Esophagus muscularis mucosa (tissue), 4 donors: ENCODE data around the gene NPAS3. TPM values are rescaled to one million over a fixed set of nuclear protein-coding genes. Genes with fewer than 3 reads are reported as not detected.

Experiments
- DNase-seq: peaks from one replicate; pipeline ENCODE4 v3.0.0-alpha.2; 2017; ENCODE audit errors: extremely low spot score
- H3K27ac ChIP-seq, 4 donors: fragments of 200-600 bp; sonication (generic); replicated peaks in 1 of 4; 1 replicate in 3 of 4; 2 replicates in 1 of 4; pipeline ENCODE4 v1.5.1; 2016 to 2019; ENCODE audit warnings: mild to moderate bottlenecking in 1 of 4
- H3K27me3 ChIP-seq, 4 donors: fragments of 200-600 bp; sonication (generic); one replicate each; pipeline versions ENCODE4 v1.5.1 to v1.6.0; 2016 to 2019
- H3K36me3 ChIP-seq, 4 donors: fragments of 200-600 bp; sonication (generic); one replicate each; pipeline ENCODE4 v1.5.1; 2016 to 2019
- H3K4me1 ChIP-seq, 4 donors: fragments of 200-600 bp; sonication (generic); one replicate each; pipeline ENCODE4 v1.5.1; 2016 to 2019
- H3K4me3 ChIP-seq, 4 donors: fragments of 200-600 bp; sonication (generic); 1 replicate in 2 of 4; 2 replicates in 2 of 4; pipeline ENCODE4 v1.5.1; 2016 to 2019; ENCODE audit warnings: mild to moderate bottlenecking in 4 of 4, moderate library complexity in 1 of 4
- H3K9me3 ChIP-seq, 4 donors: fragments of 200-600 bp; sonication (generic); 1 replicate in 3 of 4; 2 replicates in 1 of 4; pipeline ENCODE4 v1.5.1; 2016 to 2019
- CTCF ChIP-seq, 3 experiments: fragments of 200-600 bp in 2 of 3; fragments of 450-650 bp in 1 of 3; sonication (generic) in 2 of 3; IDR thresholded peaks; one replicate each; pipeline ENCODE4 v1.5.1; 2017 to 2019; ENCODE audit warnings: antibody characterized with exemption in 3 of 3, mild to moderate bottlenecking in 2 of 3, moderate library complexity in 1 of 3
- EP300 ChIP-seq: sonication (generic); formaldehyde crosslinking; IDR thresholded peaks from one replicate; pipeline ENCODE4 v1.6.1; 2017; ENCODE audit warnings: antibody characterized with exemption
- POLR2A ChIP-seq: fragments of 450-650 bp; IDR thresholded peaks from one replicate; pipeline ENCODE4 v1.6.1; 2017; ENCODE audit warnings: antibody characterized with exemption, moderate library complexity, mild to moderate bottlenecking, low read depth
- POLR2AphosphoS5 ChIP-seq, 2 donors: sonication (generic); formaldehyde crosslinking; IDR thresholded peaks; one replicate each; pipeline ENCODE4 v1.6.1; 2017; ENCODE audit warnings: antibody characterized with exemption in 2 of 2
- WGBS: methylation state at CpG from one replicate; pipeline ENCODE4 v1.1.5; 2018; 5-methylcytosine and 5-hydroxymethylcytosine counted together
- intact Hi-C: fragments of 100-400 bp; cut with DNase I; formaldehyde crosslinking; loops from one replicate; pipeline ENCODE4 v1.15.1; 2023
- total RNA-seq, 4 donors: library from RNA; depleted of rRNA; stranded (reverse); fragments of >200 nt; gene quantifications; one replicate each; pipeline versions ENCODE4 v1.1.0 to v1.2.1, GENCODE V29; 2016

Gene NPAS3
- total RNA-seq, 4 donors from 2014 or later: 3.3 to 7.3 (median 5.8) TPM

GRCh38 chr14:33578461-33579216, 640.0 kb downstream of the NPAS3 start:
- TF ChIP-seq POLR2AphosphoS5 (IDR thresholded peaks at IDR 0.05) (no peak), POLR2A (no peak), EP300 (no peak), CTCF (IDR thresholded peaks at IDR 0.05) (no peak)
- no peaks in the 10 kb centered on the region for H3K9me3 ChIP-seq
- WGBS: 99% methylated on average over 3 of the region's 3 CpGs
- no peak for DNase-seq
- intact Hi-C loops: no loop called here
- no peaks in the 10 kb centered on the region for H3K36me3 ChIP-seq
- H3K27me3 ChIP-seq: no peaks in the 10 kb centered on the region
- H3K4me1 ChIP-seq: no peaks in the 10 kb centered on the region
- H3K4me3 ChIP-seq: no peak overlapping the region
- H3K27ac ChIP-seq: no peak overlapping the region

GRCh38 chr14:33580231-33580749, 641.6 kb downstream of the NPAS3 start:
- Histone ChIP-seq H3K27me3 (no peaks in the 10 kb centered on the region), H3K4me1 (no peaks in the 10 kb centered on the region), H3K36me3 (no peaks in the 10 kb centered on the region), H3K4me3 (no peak overlapping the region), H3K9me3 (no peaks in the 10 kb centered on the region), H3K27ac (no peak overlapping the region)
- TF ChIP-seq EP300 (no peak), POLR2A (no peak), POLR2AphosphoS5 (IDR thresholded peaks at IDR 0.05) (no peak), CTCF (IDR thresholded peaks at IDR 0.05) (no peak)
- intact Hi-C loops: no loop called here
- DNase-seq: no peak
- 91% methylated on average over 9 of the region's 9 CpGs for WGBS

- Histone ChIP-seq H3K4me3 (no peak overlapping the region), H3K9me3 (no peaks in the 10 kb centered on the region), H3K27me3 (no peaks in the 10 kb centered on the region), H3K36me3 (no peaks in the 10 kb centered on the region), H3K27ac (no peak overlapping the region), H3K4me1 (no peaks in the 10 kb centered on the region)
- intact Hi-C loops: no loop called here
- TF ChIP-seq EP300: no peak
- no peak for DNase-seq
- WGBS: 88% methylated on average over 2 of the region's 2 CpGs
Observed at GRCh38 chr14:33580841-33581240, 642.2 kb downstream of the NPAS3 start.

- H3K27ac ChIP-seq: no peak overlapping the region
- WGBS: 92% methylated on average over 2 of the region's 2 CpGs
- intact Hi-C loops: no loop called here
- H3K36me3 ChIP-seq: no peaks in the 10 kb centered on the region
- no peaks in the 10 kb centered on the region for H3K4me1 ChIP-seq
- H3K4me3 ChIP-seq: no peak overlapping the region
- TF ChIP-seq POLR2A: no peak
- TF ChIP-seq CTCF (IDR thresholded peaks at IDR 0.05): no peak
- no peak for TF ChIP-seq EP300
- TF ChIP-seq POLR2AphosphoS5 (IDR thresholded peaks at IDR 0.05): no peak
- no peak for DNase-seq
- no peaks in the 10 kb centered on the region for H3K9me3 ChIP-seq
- no peaks in the 10 kb centered on the region for H3K27me3 ChIP-seq
Observed at GRCh38 chr14:33584697-33585096, 646.0 kb downstream of the NPAS3 start.

GRCh38 chr14:33586806-33587205, 648.1 kb downstream of the NPAS3 start:
- no peak overlapping the region for H3K27ac ChIP-seq
- intact Hi-C loops: no loop called here
- no peak for DNase-seq
- TF ChIP-seq EP300 (no peak), POLR2A (no peak), CTCF (IDR thresholded peaks at IDR 0.05) (no peak), POLR2AphosphoS5 (IDR thresholded peaks at IDR 0.05) (no peak)
- no peaks in the 10 kb centered on the region for H3K9me3 ChIP-seq
- H3K4me3 ChIP-seq: no peak overlapping the region
- no peaks in the 10 kb centered on the region for H3K27me3 ChIP-seq
- no peaks in the 10 kb centered on the region for H3K4me1 ChIP-seq
- 92% methylated on average over 4 of the region's 4 CpGs for WGBS
- no peaks in the 10 kb centered on the region for H3K36me3 ChIP-seq
